ENCODE measurements around the gene PROC.

- TF ChIP-seq CTCF (IDR thresholded peaks at IDR 0.05; ENCODE audit: borderline replicate concordance, extremely low read depth, low read length, poor library complexity, severe bottlenecking), result no peak
- TF ChIP-seq EZH2 (IDR thresholded peaks at IDR 0.05; ENCODE audit: borderline replicate concordance, low read depth, low read length, severe bottlenecking), result no peak
Measured at GRCh38 chr2:127464470-127465257, 46.4 kb downstream of the PROC start.

Measured in DND-41 (cell line).